ENCODE results near the gene PPP4R2.

- TF ChIP-seq POLR2A (IDR thresholded peaks at IDR 0.05) (no peak), CTCF (IDR thresholded peaks at IDR 0.05) (no peak)
Observed at GRCh38 chr3:72982609-72983366, 13.8 kb upstream of the PPP4R2 start.
